ENCODE data around the gene EFHC2.

DNA sequence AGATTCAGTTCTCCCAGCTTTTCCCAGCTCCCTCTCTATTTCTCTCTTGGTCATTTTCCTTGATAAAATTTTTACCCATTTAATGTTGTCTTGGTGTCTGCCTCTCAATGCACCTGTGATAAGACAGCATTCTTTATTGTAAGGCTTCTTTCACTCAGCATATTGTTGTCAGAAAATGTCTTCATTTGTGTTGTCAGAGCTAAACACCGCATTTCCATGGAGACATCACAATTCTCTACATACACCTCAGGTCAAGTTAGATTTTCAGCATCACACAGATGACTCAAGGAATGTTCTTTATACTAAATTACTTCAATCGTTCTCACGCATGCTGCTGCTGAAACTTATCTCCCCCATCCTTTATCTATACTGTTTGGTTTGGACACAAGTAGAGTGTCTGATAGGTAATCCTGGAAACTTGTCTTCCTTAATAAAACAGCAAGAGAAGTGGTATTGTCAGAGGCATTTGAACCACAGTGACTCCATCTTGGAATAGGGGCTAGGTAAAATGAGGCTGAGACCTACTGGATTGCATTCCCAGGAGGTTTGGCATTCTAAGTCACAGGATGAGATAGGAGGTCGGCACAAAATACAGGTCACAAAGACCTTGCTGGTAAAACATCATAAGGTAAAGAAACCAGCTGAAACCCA lies 41.3 kb upstream of the EFHC2 start:
- TF ChIP-seq, protein P1, sequence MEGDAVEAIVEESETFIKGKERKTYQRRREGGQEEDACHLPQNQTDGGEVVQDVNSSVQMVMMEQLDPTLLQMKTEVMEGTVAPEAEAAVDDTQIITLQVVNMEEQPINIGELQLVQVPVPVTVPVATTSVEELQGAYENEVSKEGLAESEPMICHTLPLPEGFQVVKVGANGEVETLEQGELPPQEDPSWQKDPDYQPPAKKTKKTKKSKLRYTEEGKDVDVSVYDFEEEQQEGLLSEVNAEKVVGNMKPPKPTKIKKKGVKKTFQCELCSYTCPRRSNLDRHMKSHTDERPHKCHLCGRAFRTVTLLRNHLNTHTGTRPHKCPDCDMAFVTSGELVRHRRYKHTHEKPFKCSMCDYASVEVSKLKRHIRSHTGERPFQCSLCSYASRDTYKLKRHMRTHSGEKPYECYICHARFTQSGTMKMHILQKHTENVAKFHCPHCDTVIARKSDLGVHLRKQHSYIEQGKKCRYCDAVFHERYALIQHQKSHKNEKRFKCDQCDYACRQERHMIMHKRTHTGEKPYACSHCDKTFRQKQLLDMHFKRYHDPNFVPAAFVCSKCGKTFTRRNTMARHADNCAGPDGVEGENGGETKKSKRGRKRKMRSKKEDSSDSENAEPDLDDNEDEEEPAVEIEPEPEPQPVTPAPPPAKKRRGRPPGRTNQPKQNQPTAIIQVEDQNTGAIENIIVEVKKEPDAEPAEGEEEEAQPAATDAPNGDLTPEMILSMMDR (IDR thresholded peaks at IDR 0.05; ENCODE audit: insufficient read depth, low read depth, low read length) = no peak
- no peak for TF ChIP-seq EZH2 (IDR thresholded peaks at IDR 0.05; ENCODE audit: insufficient read depth, low read length)

Data from astrocyte (in vitro differentiated cells and primary cell).